Mucosa of descending colon (tissue), 3 donors: Measurements from ENCODE around the gene TFDP1. TPM values are rescaled to one million over a fixed set of nuclear protein-coding genes. Genes with fewer than 3 reads are reported as not detected.
A peak's percentile ranks its signal among the peaks of the same experiment; 100 is the strongest.

ENCODE experiments used
- ATAC-seq: fragments of 200-7000 bp; cut with Tn5 transposase; one replicate; pipeline ENCODE4 v1.9.1; 2020; ENCODE audit warnings: mild to moderate bottlenecking, moderate library complexity
- DNase-seq, 3 donors: peaks; one replicate each; pipeline ENCODE4 v3.0.0-alpha.2; 2020
- H3K36me3 ChIP-seq: fragments of 200-600 bp; one replicate; pipeline ENCODE4 v1.8.0; 2021; ENCODE audit warnings: low read depth, mild to moderate bottlenecking
- H3K4me1 ChIP-seq: fragments of 200-600 bp; one replicate; pipeline ENCODE4 v1.8.0; 2021; ENCODE audit warnings: low read depth, mild to moderate bottlenecking
- H3K4me3 ChIP-seq: fragments of 200-600 bp; one replicate; pipeline ENCODE4 v1.8.0; 2021; ENCODE audit warnings: mild to moderate bottlenecking
- H3K9me3 ChIP-seq: fragments of 200-600 bp; one replicate; pipeline ENCODE4 v1.8.0; 2021; ENCODE audit warnings: mild to moderate bottlenecking
- intact Hi-C, 2 donors: fragments of 100-400 bp; cut with DNase I in 1 of 2; cut with micrococcal nuclease in 1 of 2; formaldehyde crosslinking; loops; one replicate each; pipeline versions ENCODE4 v1.11.0 to v1.11.1; 2022; cut with DNase I, micrococcal nuclease
- total RNA-seq, 3 donors: library from RNA; stranded (reverse); fragmentation: NEBNext Ultra II Directional in 2 of 3; extraction: Animal tissue kit (Norgen Biotek cat#: 25700) in 2 of 3; gene quantifications; one replicate each; pipeline versions ENCODE4 v1.2.1 to v1.2.4, GENCODE V29; 2021 to 2023
- TF ChIP-seq, protein P1 (sequence below): fragments of 200-600 bp; IDR thresholded peaks from one replicate; pipeline ENCODE4 v1.8.0; 2022; ENCODE audit warnings: antibody characterized with exemption, mild to moderate bottlenecking
- donor health status: DM: no; HTN: no; CAD: no; lungs with moderate emphysema.
- donor health status: DM: no; HTN: no; CAD: no.
- donor health status: DM: no; HTN: yes; CAD: no.

The TFDP1 gene
- total RNA-seq, 3 donors from 2014 or later: 52.7 to 66.4 (median 54.3) TPM

DNA sequence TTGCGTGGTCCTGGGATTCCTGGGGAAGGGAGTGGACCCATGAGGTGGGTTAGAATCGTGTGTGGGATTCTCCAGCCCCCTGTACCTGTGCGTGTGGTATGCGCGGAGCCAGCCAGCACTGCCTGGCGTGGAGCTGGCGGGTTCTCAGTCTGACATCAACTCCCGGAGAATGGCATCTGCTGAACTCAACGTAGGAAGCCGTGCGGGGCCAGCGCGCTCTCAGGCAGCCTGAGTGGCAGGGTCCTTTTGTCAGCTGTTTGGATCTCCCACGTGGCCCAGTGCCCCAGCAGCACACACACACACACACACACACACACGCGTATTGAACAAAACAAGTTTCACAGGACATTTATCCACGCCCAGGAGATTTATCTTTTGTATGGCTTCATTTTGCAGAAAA is 45.3 kb downstream of the TFDP1 start:
- no peaks in the 10 kb centered on the region for H3K4me1 ChIP-seq
- TF ChIP-seq, protein P1, sequence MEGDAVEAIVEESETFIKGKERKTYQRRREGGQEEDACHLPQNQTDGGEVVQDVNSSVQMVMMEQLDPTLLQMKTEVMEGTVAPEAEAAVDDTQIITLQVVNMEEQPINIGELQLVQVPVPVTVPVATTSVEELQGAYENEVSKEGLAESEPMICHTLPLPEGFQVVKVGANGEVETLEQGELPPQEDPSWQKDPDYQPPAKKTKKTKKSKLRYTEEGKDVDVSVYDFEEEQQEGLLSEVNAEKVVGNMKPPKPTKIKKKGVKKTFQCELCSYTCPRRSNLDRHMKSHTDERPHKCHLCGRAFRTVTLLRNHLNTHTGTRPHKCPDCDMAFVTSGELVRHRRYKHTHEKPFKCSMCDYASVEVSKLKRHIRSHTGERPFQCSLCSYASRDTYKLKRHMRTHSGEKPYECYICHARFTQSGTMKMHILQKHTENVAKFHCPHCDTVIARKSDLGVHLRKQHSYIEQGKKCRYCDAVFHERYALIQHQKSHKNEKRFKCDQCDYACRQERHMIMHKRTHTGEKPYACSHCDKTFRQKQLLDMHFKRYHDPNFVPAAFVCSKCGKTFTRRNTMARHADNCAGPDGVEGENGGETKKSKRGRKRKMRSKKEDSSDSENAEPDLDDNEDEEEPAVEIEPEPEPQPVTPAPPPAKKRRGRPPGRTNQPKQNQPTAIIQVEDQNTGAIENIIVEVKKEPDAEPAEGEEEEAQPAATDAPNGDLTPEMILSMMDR: no peak
- no peak for ATAC-seq
- H3K4me3 ChIP-seq: no peak overlapping the region
- no peak for DNase-seq
- intact Hi-C loops: no loop called here
- no peaks in the 10 kb centered on the region for H3K36me3 ChIP-seq
- no peaks in the 10 kb centered on the region for H3K9me3 ChIP-seq

DNA sequence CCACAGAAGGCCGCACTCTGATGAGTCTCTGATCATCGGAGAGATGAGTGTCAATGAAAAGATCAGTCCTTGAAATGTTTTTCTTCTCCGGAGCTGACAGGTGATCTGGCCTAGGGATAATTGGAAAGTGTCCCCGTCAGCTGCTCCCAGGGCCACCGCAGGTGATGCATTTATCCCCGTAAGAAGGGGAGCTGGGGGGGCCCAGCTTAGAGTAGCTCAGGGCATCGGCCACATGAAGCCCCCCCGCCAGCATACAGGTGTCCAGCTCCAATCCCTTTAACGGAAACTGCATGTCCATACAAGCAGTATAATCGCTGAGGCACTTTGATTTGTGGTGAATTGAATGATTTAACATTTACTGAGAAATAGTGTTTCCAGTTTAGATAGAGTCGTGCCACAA is 45.7 kb downstream of the TFDP1 start:
- no peak for ATAC-seq
- Histone ChIP-seq H3K9me3 (no peaks in the 10 kb centered on the region), H3K36me3 (no peaks in the 10 kb centered on the region), H3K4me3 (no peak overlapping the region), H3K4me1 (no peaks in the 10 kb centered on the region)
- TF ChIP-seq, protein P1: no peak
- peak in 1 of 3 donors; percentile 8 for DNase-seq
- intact Hi-C loops: no loop called here

DNA sequence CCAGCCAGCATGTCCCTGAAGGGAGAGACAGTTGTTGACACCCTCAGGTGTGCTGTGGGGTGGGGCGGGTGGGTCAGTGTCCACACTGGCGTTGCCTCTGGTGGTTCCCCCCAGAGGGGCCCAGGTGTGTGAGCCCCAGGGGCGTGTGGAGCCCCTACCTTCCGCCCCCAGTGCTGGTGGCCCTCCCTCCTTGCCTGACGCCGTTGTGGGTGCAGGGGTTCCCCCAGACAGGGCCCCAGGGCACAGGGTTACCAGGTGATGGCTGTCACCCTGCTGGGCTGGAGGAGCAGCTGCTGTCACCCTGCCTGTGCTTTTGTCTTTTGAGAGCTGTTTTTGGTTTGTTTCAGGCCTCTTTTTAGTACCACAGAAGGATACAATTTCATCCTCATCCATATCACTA is 46.3 kb downstream of the TFDP1 start:
- H3K4me1 ChIP-seq: no peaks in the 10 kb centered on the region
- TF ChIP-seq, protein P1: no peak
- DNase-seq (peak in 1 of 3 donors; percentile 14), ATAC-seq (no peak)
- H3K9me3 ChIP-seq: no peaks in the 10 kb centered on the region
- intact Hi-C loops: no loop called here
- no peak overlapping the region for H3K4me3 ChIP-seq
- peaks cover under 1% of the 10 kb centered on the region for H3K36me3 ChIP-seq

DNA sequence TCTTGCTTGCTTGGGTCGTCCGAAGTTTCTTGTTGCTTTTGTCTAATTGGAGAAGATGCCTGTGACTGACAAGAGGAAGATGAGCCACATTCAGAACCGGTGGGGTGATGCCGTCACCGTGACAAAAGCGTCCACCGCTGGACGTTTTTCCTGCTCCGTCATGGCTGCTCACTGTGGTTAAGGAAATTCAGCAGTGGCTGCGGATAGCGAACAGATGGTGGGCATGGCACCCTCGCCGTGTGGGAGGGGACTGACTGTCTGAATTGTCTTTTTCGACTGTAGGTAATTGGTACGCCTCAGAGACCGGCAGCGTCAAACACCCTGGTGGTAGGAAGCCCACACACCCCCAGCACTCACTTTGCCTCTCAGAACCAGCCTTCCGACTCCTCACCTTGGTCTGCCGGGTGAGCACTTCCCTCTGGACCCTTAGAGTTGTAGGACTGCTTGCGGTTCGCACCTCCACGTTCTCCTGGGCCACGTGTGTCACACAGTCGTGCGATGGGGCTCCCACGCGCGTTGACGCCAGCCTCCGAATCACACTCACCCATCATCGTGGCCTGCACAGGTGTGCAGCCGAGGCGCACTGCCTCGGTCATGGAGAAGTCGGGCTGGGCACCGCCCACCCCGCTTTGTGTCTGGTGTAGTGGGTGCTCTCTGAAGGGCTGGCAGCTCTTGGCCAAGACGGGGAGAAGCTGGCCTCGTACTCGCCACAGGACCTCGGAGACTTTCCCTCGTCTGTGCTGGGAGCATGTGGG is 47.0 kb downstream of the TFDP1 start:
- Histone ChIP-seq H3K9me3 (no peaks in the 10 kb centered on the region), H3K4me1 (no peaks in the 10 kb centered on the region), H3K4me3 (no peak overlapping the region), H3K36me3 (peaks cover 8% of the 10 kb centered on the region)
- ATAC-seq (no peak), DNase-seq (peak in 1 of 3 donors; percentile 14)
- intact Hi-C loops: no loop called here
- TF ChIP-seq, protein P1: no peak

DNA sequence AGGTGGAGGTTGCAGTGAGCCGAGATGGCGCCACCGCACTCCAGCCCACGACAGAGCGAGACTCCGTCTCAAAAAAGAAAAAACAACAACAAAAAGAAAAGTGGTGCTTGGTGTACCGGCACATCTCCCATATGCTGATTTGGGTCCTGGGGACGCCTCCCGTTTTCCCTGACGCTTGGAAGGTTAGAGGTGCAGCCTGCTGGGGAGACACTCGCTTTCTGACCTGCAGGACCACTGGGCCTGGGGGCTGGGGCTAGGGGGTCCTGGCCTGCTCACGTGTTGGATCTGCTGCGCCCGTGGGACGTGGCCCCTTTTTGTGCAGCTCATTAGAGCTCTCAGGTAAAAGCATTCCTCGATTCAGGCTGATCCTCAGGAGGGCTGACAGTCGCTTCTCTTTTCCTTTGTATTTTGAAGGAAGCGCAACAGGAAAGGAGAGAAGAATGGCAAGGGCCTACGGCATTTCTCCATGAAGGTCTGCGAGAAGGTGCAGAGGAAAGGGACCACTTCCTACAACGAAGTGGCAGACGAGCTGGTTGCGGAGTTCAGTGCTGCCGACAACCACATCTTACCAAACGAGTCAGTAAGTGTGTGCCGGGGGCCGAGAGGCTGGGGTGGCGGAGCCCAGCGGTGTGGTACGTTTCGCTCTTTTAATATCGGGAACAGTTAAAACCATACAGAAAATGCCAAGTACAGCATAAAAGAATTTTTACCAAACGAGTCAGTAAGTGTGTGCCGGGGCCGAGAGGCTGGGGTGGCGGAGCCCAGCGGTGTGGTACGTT is 48.3 kb downstream of the TFDP1 start:
- peak in 1 of 3 donors; percentile 6 for DNase-seq
- no peaks in the 10 kb centered on the region for H3K4me1 ChIP-seq
- peaks cover 8% of the 10 kb centered on the region for H3K36me3 ChIP-seq
- TF ChIP-seq, protein P1: no peak
- H3K9me3 ChIP-seq: no peaks in the 10 kb centered on the region
- intact Hi-C loops: no loop called here
- ATAC-seq: no peak
- H3K4me3 ChIP-seq: no peak overlapping the region
